Endothelial cell of umbilical vein (primary cell): Measurements from ENCODE around the gene FOXD3. TPM values are rescaled to one million over a fixed set of nuclear protein-coding genes. Genes with fewer than 3 reads are reported as not detected.

Experiments used
- BruUV-seq: library from RNA; stranded (reverse); fragments of 400-500 nt; replicated peaks from 2 replicates; lab custom pipeline; 2021; lab: Mats Ljungman, UMichigan
- CTCF ChIA-PET: fragments of 300-600, 350-600 bp; sonication (Branson Sonifier 250); formaldehyde crosslinking; loops from one replicate; lab custom pipeline; 2021; ENCODE audit warnings: antibody characterized with exemption, inconsistent platforms; lab: Charles Lee
- POLR2A ChIA-PET: fragments of 300-600, 350-600 bp; sonication (Branson Sonifier 250); formaldehyde crosslinking; loops from one replicate; lab custom pipeline; 2021; ENCODE audit warnings: antibody characterized with exemption, inconsistent platforms; lab: Charles Lee
- DNase-seq: peaks from one replicate; pipeline ENCODE4 v3.0.0-alpha.2; 2011; ENCODE audit warnings: low read depth, low spot score
- FAIRE-seq: peaks from 2 replicates; lab custom pipeline; 2011; peaks lifted over from hg19 to GRCh38; lab: Jason Lieb, UNC
- H2AFZ ChIP-seq: 2 replicates; pipeline ENCODE4 v1.6.0; 2012; ENCODE audit warnings: low read depth, low read length, control low read depth, inconsistent platforms
- H3K27ac ChIP-seq: 2 replicates; pipeline ENCODE4 v1.5.1; 2011; ENCODE audit warnings: low read depth, mild to moderate bottlenecking, control low read depth, low read length, moderate library complexity; ENCODE audit not compliant: insufficient read depth
- H3K27me3 ChIP-seq, 2 experiments: 2 replicates each; pipeline versions ENCODE4 v1.6.0 to v1.6.1; 2011; ENCODE audit warnings: low read length in 2 of 2, mixed read lengths in 1 of 2; ENCODE audit not compliant: control insufficient read depth in 2 of 2, insufficient read depth in 2 of 2
- H3K36me3 ChIP-seq, 2 experiments: 2 replicates in 1 of 2; 3 replicates in 1 of 2; pipeline ENCODE4 v1.5.1; 2011; ENCODE audit warnings: low read length in 2 of 2, mild to moderate bottlenecking in 1 of 2, moderate library complexity in 1 of 2; ENCODE audit not compliant: control insufficient read depth in 2 of 2, insufficient read depth in 2 of 2; ENCODE audit errors: extremely low read depth in 1 of 2
- H3K4me1 ChIP-seq: 3 replicates; pipeline ENCODE4 v1.5.1; 2011; ENCODE audit warnings: mild to moderate bottlenecking, low read length; ENCODE audit not compliant: control insufficient read depth, insufficient read depth; ENCODE audit errors: extremely low read depth
- H3K4me2 ChIP-seq: 2 replicates; pipeline ENCODE4 v1.6.1; 2011; ENCODE audit warnings: low read length, control low read depth, mixed read lengths; ENCODE audit not compliant: insufficient read depth
- H3K4me3 ChIP-seq, 3 experiments: fragments of 200-600 bp in 1 of 3; sonication (generic), shearing (Covaris generic) in 1 of 3; replicated peaks in 1 of 3; 2 replicates each; pipeline ENCODE4 v1.5.1; 2011 to 2016; ENCODE audit warnings: control low read depth in 3 of 3, low read length in 3 of 3, mild to moderate bottlenecking in 2 of 3, inconsistent platforms in 1 of 3, low read depth in 1 of 3, moderate library complexity in 1 of 3; ENCODE audit not compliant: insufficient read depth in 1 of 3
- H3K79me2 ChIP-seq: 2 replicates; pipeline ENCODE4 v1.6.0; 2012; ENCODE audit warnings: low read length, inconsistent platforms; ENCODE audit not compliant: control insufficient read depth, insufficient read depth
- H3K9ac ChIP-seq: replicated peaks from 2 replicates; pipeline ENCODE3; 2011; ENCODE audit warnings: low read length, control low read depth; ENCODE audit not compliant: insufficient read depth; ENCODE audit errors: extremely low read depth
- H3K9me1 ChIP-seq: replicated peaks from 3 replicates; pipeline ENCODE4 v1.6.0; 2011; ENCODE audit warnings: mild to moderate bottlenecking, low read length; ENCODE audit not compliant: control insufficient read depth, insufficient read depth; ENCODE audit errors: extremely low read depth
- H3K9me3 ChIP-seq: replicated peaks from 2 replicates; pipeline ENCODE4 v1.5.1; 2012; ENCODE audit warnings: low read length, inconsistent platforms; ENCODE audit not compliant: control insufficient read depth, insufficient read depth
- H4K20me1 ChIP-seq: replicated peaks from 2 replicates; pipeline ENCODE3; 2011; ENCODE audit warnings: mild to moderate bottlenecking, low read length; ENCODE audit not compliant: control insufficient read depth, insufficient read depth; ENCODE audit errors: extremely low read depth
- EZH2 ChIP-seq: IDR thresholded peaks from 2 replicates; pipeline ENCODE4 v1.6.1; 2012; ENCODE audit warnings: borderline replicate concordance, low read depth, mild to moderate bottlenecking, moderate library complexity, low read length, inconsistent platforms; ENCODE audit not compliant: severe bottlenecking
- FOS ChIP-seq: IDR thresholded peaks from 2 replicates; pipeline ENCODE4 v1.6.1; 2011; ENCODE audit warnings: mild to moderate bottlenecking, low read length, moderate library complexity, borderline replicate concordance; ENCODE audit not compliant: insufficient read depth
- GATA2 ChIP-seq: IDR thresholded peaks from 2 replicates; pipeline ENCODE4 v1.7.0; 2011; ENCODE audit warnings: low read depth, mild to moderate bottlenecking, moderate library complexity, mixed read lengths, low read length; ENCODE audit not compliant: insufficient read length, insufficient read depth
- JUN ChIP-seq: IDR thresholded peaks from 2 replicates; pipeline ENCODE4 v1.6.1; 2011; ENCODE audit warnings: borderline replicate concordance, low read depth; ENCODE audit not compliant: insufficient read length, insufficient read depth
- MAX ChIP-seq: IDR thresholded peaks from 2 replicates; pipeline ENCODE4 v1.6.1; 2011; ENCODE audit not compliant: insufficient read depth, insufficient read length
- MYC ChIP-seq: IDR thresholded peaks from one replicate; pipeline ENCODE4 v1.6.1; 2011; ENCODE audit warnings: mild to moderate bottlenecking, low read depth, low read length
- POLR2A ChIP-seq: IDR thresholded peaks from 2 replicates; pipeline ENCODE4 v1.6.1; 2012; ENCODE audit warnings: low read depth, mild to moderate bottlenecking, control low read depth, low read length
- POLR2AphosphoS5 ChIP-seq: IDR thresholded peaks from 2 replicates; pipeline ENCODE4 v1.6.1; 2012; ENCODE audit warnings: low read depth, mild to moderate bottlenecking, control low read depth, low read length, moderate library complexity; ENCODE audit not compliant: insufficient read depth
- dilution Hi-C: fragments of 300-500 bp; cut with MboI; formaldehyde crosslinking; loops from one replicate; pipeline ENCODE4 v1.15.0; 2019; ENCODE audit warnings: low sequenced_read_pairs; ENCODE audit not compliant: extremely low pct_ligation_motif_present
- intact Hi-C: fragments of 100-400 bp; cut with micrococcal nuclease; formaldehyde crosslinking; loops from one replicate; pipeline ENCODE4 v1.10.0; 2022
- polyA plus RNA-seq, 4 experiments: library from polyadenylated mRNA; depleted of rRNA in 3 of 4; stranded (reverse) in 3 of 4; unstranded in 1 of 4; fragments of >200 nt; gene quantifications; 2 replicates each; pipeline versions ENCODE4 v1.2.1 to v1.2.3, GENCODE V29; 2011 to 2012; ENCODE audit warnings: missing spikeins in 1 of 4
- total RNA-seq: library from RNA; stranded (reverse); gene quantifications from 2 replicates; pipeline ENCODE4 v1.2.3, GENCODE V29; 2021
- TF ChIP-seq, protein P1 (sequence below), 2 donors: IDR thresholded peaks; 1 replicate in 1 of 2; 2 replicates in 1 of 2; pipeline ENCODE4 v1.5.1; 2011; ENCODE audit warnings: low read length in 2 of 2, mild to moderate bottlenecking in 2 of 2, moderate library complexity in 2 of 2, control low read depth in 1 of 2, inconsistent platforms in 1 of 2, low read depth in 1 of 2; ENCODE audit not compliant: insufficient read depth in 1 of 2; ENCODE audit errors: extremely low read depth in 1 of 2

The FOXD3 gene
- total and polyA plus RNA-seq, 2 donors (not counting 3 experiments of a cell fraction or from before 2014, with no cell fraction given): not detected

DNA sequence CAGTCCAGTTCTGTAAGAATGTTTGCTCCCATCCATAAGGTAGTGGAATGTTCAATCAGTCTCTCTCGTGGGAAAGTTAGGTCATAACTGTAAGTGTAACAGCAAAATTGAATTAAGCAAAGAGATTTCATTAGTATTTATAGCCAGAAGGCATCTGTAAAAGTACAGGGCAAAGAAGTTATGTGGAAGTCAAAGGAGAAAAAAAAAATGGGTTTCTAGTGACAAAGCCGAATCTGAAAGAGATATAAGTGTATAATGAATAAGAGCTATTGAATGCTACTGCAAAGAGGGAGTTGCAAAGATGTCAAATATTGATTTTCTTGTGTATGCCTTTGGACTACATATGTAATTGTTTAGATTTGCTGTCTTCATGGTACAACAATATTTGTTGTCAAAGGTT lies 47.4 kb upstream of the FOXD3 start:
- Histone ChIP-seq H3K4me2 (no peak overlapping the region), H3K27me3 (peaks cover 2 to 6% of the 10 kb centered on the region in 2 experiments), H3K27ac (no peak overlapping the region), H3K9me1 (no peaks in the 10 kb centered on the region), H3K9me3 (no peaks in the 10 kb centered on the region), H3K9ac (no peak overlapping the region), H3K36me3 (no peaks in the 10 kb centered on the region), H3K4me3 (no peak overlapping the region), H4K20me1 (no peaks in the 10 kb centered on the region), H3K4me1 (no peaks in the 10 kb centered on the region), H3K79me2 (no peaks in the 10 kb centered on the region), H2AFZ (no peak overlapping the region)
- ChIA-PET CTCF (no interaction called here), POLR2A (no interaction called here)
- FAIRE-seq (no peak), DNase-seq (no peak)
- intact Hi-C loops (no loop called here), dilution Hi-C loops (no loop called here)
- BruUV-seq: no TSS peak
- TF ChIP-seq JUN (no peak), MAX (no peak)

GRCh38 chr1:63276624-63277023 lies 45.7 kb upstream of the FOXD3 start:
- no peak for FAIRE-seq
- no peaks in the 10 kb centered on the region for H3K9me1 ChIP-seq
- TF ChIP-seq GATA2 (no peak), EZH2 (no peak), MAX (no peak), POLR2AphosphoS5 (no peak), MYC (no peak), POLR2A (no peak), JUN (no peak), FOS (no peak)
- TF ChIP-seq, protein P1, sequence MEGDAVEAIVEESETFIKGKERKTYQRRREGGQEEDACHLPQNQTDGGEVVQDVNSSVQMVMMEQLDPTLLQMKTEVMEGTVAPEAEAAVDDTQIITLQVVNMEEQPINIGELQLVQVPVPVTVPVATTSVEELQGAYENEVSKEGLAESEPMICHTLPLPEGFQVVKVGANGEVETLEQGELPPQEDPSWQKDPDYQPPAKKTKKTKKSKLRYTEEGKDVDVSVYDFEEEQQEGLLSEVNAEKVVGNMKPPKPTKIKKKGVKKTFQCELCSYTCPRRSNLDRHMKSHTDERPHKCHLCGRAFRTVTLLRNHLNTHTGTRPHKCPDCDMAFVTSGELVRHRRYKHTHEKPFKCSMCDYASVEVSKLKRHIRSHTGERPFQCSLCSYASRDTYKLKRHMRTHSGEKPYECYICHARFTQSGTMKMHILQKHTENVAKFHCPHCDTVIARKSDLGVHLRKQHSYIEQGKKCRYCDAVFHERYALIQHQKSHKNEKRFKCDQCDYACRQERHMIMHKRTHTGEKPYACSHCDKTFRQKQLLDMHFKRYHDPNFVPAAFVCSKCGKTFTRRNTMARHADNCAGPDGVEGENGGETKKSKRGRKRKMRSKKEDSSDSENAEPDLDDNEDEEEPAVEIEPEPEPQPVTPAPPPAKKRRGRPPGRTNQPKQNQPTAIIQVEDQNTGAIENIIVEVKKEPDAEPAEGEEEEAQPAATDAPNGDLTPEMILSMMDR (IDR thresholded peaks at IDR 0.05; ENCODE audit: extremely low read depth in 1 of 2, insufficient read depth in 1 of 2, low read depth in 1 of 2, low read length in 2 of 2): no peak

More at GRCh38 chr1:63276624-63277023, 45.7 kb upstream of the FOXD3 start:
- H3K27ac ChIP-seq: no peak overlapping the region
- H3K27me3 ChIP-seq: peaks cover 2 to 6% of the 10 kb centered on the region in 2 experiments
- BruUV-seq: no TSS peak
- dilution Hi-C loops: no loop called here
- CTCF ChIA-PET: no interaction called here
- no peak overlapping the region for H3K9ac ChIP-seq
- intact Hi-C loops: no loop called here
- no peaks in the 10 kb centered on the region for H3K79me2 ChIP-seq
- no peak overlapping the region for H3K4me3 ChIP-seq
- DNase-seq: no peak
- no peaks in the 10 kb centered on the region for H4K20me1 ChIP-seq
- POLR2A ChIA-PET: interaction anchor here (0.6 kb wide), 1 partner anchor 1029 kb away, joined by 4 read pairs; no protein-coding TSS in a partner anchor
- H3K4me1 ChIP-seq: no peaks in the 10 kb centered on the region
- no peaks in the 10 kb centered on the region for H3K9me3 ChIP-seq
- H2AFZ ChIP-seq: no peak overlapping the region
- no peak overlapping the region for H3K4me2 ChIP-seq
- no peaks in the 10 kb centered on the region for H3K36me3 ChIP-seq
